Measurements from ENCODE around the gene TSPEAR.

The TSPEAR gene

GRCh38 chr21:44471341-44471740 lies 240.0 kb downstream of the TSPEAR start:
- Histone ChIP-seq H3K36me3 (no peaks in the 10 kb centered on the region), H3K4me1 (ENCODE audit: control insufficient read depth in 1 of 2, insufficient read depth in 1 of 2, low read depth in 1 of 2, low read length in 1 of 2) (no peaks in the 10 kb centered on the region), H3K27ac (no peak overlapping the region), H3K4me3 (ENCODE audit: low read depth in 1 of 2, low read length in 1 of 2) (no peak overlapping the region), H3K9me3 (no peaks in the 10 kb centered on the region), H3K27me3 (no peaks in the 10 kb centered on the region)
- no peak for TF ChIP-seq CTCF (IDR thresholded peaks at IDR 0.05)

GRCh38 chr21:44467859-44468195 lies 243.5 kb downstream of the TSPEAR start:
- Histone ChIP-seq H3K36me3 (no peaks in the 10 kb centered on the region), H3K4me1 (ENCODE audit: control insufficient read depth in 1 of 2, insufficient read depth in 1 of 2, low read depth in 1 of 2, low read length in 1 of 2) (no peaks in the 10 kb centered on the region), H3K4me3 (ENCODE audit: low read depth in 1 of 2, low read length in 1 of 2) (no peak overlapping the region), H3K27ac (no peak overlapping the region), H3K27me3 (no peaks in the 10 kb centered on the region), H3K9me3 (no peaks in the 10 kb centered on the region)
- no peak for TF ChIP-seq CTCF (IDR thresholded peaks at IDR 0.05)

- no peaks in the 10 kb centered on the region for H3K4me1 ChIP-seq (ENCODE audit: control insufficient read depth in 1 of 2, insufficient read depth in 1 of 2, low read depth in 1 of 2, low read length in 1 of 2)
- H3K36me3 ChIP-seq: no peaks in the 10 kb centered on the region
- H3K27me3 ChIP-seq: no peaks in the 10 kb centered on the region
- TF ChIP-seq CTCF (IDR thresholded peaks at IDR 0.05): no peak
- no peak overlapping the region for H3K4me3 ChIP-seq (ENCODE audit: low read depth in 1 of 2, low read length in 1 of 2)
- no peak overlapping the region for H3K27ac ChIP-seq
- no peaks in the 10 kb centered on the region for H3K9me3 ChIP-seq
Measured at GRCh38 chr21:44466996-44467858, 244.1 kb downstream of the TSPEAR start.

GRCh38 chr21:44466351-44466954 lies 244.9 kb downstream of the TSPEAR start:
- no peak for TF ChIP-seq CTCF (IDR thresholded peaks at IDR 0.05)

GRCh38 chr21:44464351-44464750 lies 247.0 kb downstream of the TSPEAR start:
- Histone ChIP-seq H3K4me1 (ENCODE audit: control insufficient read depth in 1 of 2, insufficient read depth in 1 of 2, low read depth in 1 of 2, low read length in 1 of 2) (no peaks in the 10 kb centered on the region), H3K4me3 (ENCODE audit: low read depth in 1 of 2, low read length in 1 of 2) (no peak overlapping the region), H3K27ac (no peak overlapping the region), H3K9me3 (no peaks in the 10 kb centered on the region), H3K36me3 (no peaks in the 10 kb centered on the region), H3K27me3 (no peaks in the 10 kb centered on the region)
- no peak for TF ChIP-seq CTCF (IDR thresholded peaks at IDR 0.05)

More at GRCh38 chr21:44466351-44466954, 244.9 kb downstream of the TSPEAR start:
- Histone ChIP-seq H3K36me3 (no peaks in the 10 kb centered on the region), H3K27me3 (no peaks in the 10 kb centered on the region), H3K4me1 (ENCODE audit: control insufficient read depth in 1 of 2, insufficient read depth in 1 of 2, low read depth in 1 of 2, low read length in 1 of 2) (no peaks in the 10 kb centered on the region), H3K9me3 (no peaks in the 10 kb centered on the region), H3K4me3 (ENCODE audit: low read depth in 1 of 2, low read length in 1 of 2) (no peak overlapping the region), H3K27ac (no peak overlapping the region)

Data from neutrophil (primary cell).